Liver (tissue), 9 donors: ENCODE results near the gene NDUFAF8. TPM values are rescaled to one million over a fixed set of nuclear protein-coding genes. Genes with fewer than 3 reads are reported as not detected.

Experiments used
- DNase-seq: peaks from one replicate; pipeline ENCODE4 v3.0.0-alpha.2; 2017; ENCODE audit warnings: low spot score
- H3K27ac ChIP-seq, 2 donors: one replicate each; pipeline ENCODE4 v1.7.0; 2013; ENCODE audit warnings: inconsistent platforms in 2 of 2, low read length in 2 of 2, control low read depth in 1 of 2, low read depth in 1 of 2, mild to moderate bottlenecking in 1 of 2
- H3K27me3 ChIP-seq, 4 donors: one replicate each; pipeline versions ENCODE4 v1.6.1 to v1.7.0; 2013; ENCODE audit warnings: low read length in 3 of 4, inconsistent platforms in 1 of 4, mild to moderate bottlenecking in 1 of 4, moderate library complexity in 1 of 4; ENCODE audit not compliant: control insufficient read depth in 4 of 4, insufficient read depth in 4 of 4
- H3K36me3 ChIP-seq, 4 donors: one replicate each; pipeline versions ENCODE4 v1.6.1 to v1.7.0; 2013; ENCODE audit warnings: low read length in 3 of 4, mild to moderate bottlenecking in 3 of 4, low read depth in 1 of 4, moderate library complexity in 1 of 4; ENCODE audit not compliant: control insufficient read depth in 4 of 4, insufficient read depth in 3 of 4
- H3K4me1 ChIP-seq, 4 donors: one replicate each; pipeline versions ENCODE4 v1.6.1 to v1.7.0; 2013; ENCODE audit warnings: low read length in 3 of 4, mild to moderate bottlenecking in 3 of 4, moderate library complexity in 1 of 4; ENCODE audit not compliant: control insufficient read depth in 4 of 4, insufficient read depth in 4 of 4
- H3K4me3 ChIP-seq, 3 donors: one replicate each; pipeline versions ENCODE4 v1.6.1 to v1.7.0; 2013; ENCODE audit warnings: low read length in 3 of 3, control low read depth in 1 of 3, low read depth in 1 of 3, mild to moderate bottlenecking in 1 of 3
- H3K9ac ChIP-seq, 2 donors: one replicate each; pipeline ENCODE4 v1.7.0; 2013; ENCODE audit warnings: low read length in 2 of 2, mild to moderate bottlenecking in 2 of 2, moderate library complexity in 2 of 2, control low read depth in 1 of 2, low read depth in 1 of 2
- H3K9me3 ChIP-seq, 4 donors: one replicate each; pipeline versions ENCODE4 v1.6.1 to v1.7.0; 2013; ENCODE audit warnings: low read length in 3 of 4; ENCODE audit not compliant: control insufficient read depth in 4 of 4
- EGR1 ChIP-seq, 2 donors: IDR thresholded peaks; 2 replicates each; pipeline ENCODE4 v1.6.1; 2016 to 2018; ENCODE audit warnings: antibody characterized with exemption in 2 of 2, low read depth in 2 of 2
- GABPA ChIP-seq, 2 donors: IDR thresholded peaks in 1 of 2; conservative IDR thresholded peaks in 1 of 2; 2 replicates each; pipeline ENCODE4 v1.6.1; 2016; ENCODE audit warnings: antibody characterized with exemption in 2 of 2, mild to moderate bottlenecking in 1 of 2, moderate library complexity in 1 of 2
- JUND ChIP-seq, 2 donors: IDR thresholded peaks; 2 replicates each; pipeline ENCODE4 v1.6.1; 2016; ENCODE audit warnings: antibody characterized with exemption in 2 of 2
- MAX ChIP-seq: IDR thresholded peaks from 2 replicates; pipeline ENCODE4 v1.6.1; 2016; ENCODE audit warnings: antibody characterized with exemption
- NR2F2 ChIP-seq: IDR thresholded peaks from 2 replicates; pipeline ENCODE4 v1.6.1; 2016; ENCODE audit warnings: antibody characterized with exemption
- TAF1 ChIP-seq: conservative IDR thresholded peaks from 2 replicates; pipeline ENCODE4 v1.6.1; 2016; ENCODE audit warnings: antibody characterized with exemption, mild to moderate bottlenecking
- WGBS: extraction: QIAGEN DNeasy Blood & Tissue Kit; methylation state at CpG from one replicate; pipeline ENCODE4 v1.1.7; 2013; 5-methylcytosine and 5-hydroxymethylcytosine counted together
- polyA plus RNA-seq, 2 donors: library from polyadenylated mRNA; stranded (reverse) in 1 of 2; unstranded in 1 of 2; fragments of 200-250 nt in 1 of 2; fragments of >200 nt in 1 of 2; fragmentation: Nextera tagmentation in 1 of 2; extraction: Ambion mirVana in 1 of 2; gene quantifications; one replicate each; pipeline versions ENCODE4 v1.2.1 to v1.2.3, GENCODE V29; 2013 to 2015
- total RNA-seq, 2 donors: library from RNA; depleted of rRNA; stranded (reverse); fragments of >200 nt; gene quantifications; one replicate each; pipeline ENCODE4 v1.2.3, GENCODE V29; 2014
- TF ChIP-seq, protein P1 (sequence below): IDR thresholded peaks from 2 replicates; pipeline ENCODE4 v1.6.1; 2016; ENCODE audit warnings: antibody characterized with exemption
- donor health status: healthy.
- donor health status: healthy.
- donor health status: healthy.
- donor health status: healthy.
- donor health status: healthy.

Gene NDUFAF8
- total and polyA plus RNA-seq, 4 donors: 8.3 to 67.4 (median 15.5) TPM

GRCh38 chr17:81289627-81290026 lies 50.5 kb downstream of the NDUFAF8 start:
- Histone ChIP-seq H3K4me1 (peaks cover 2 to 38% (median 24%) of the 10 kb centered on the region in 4 donors), H3K9me3 (no peaks in the 10 kb centered on the region), H3K4me3 (no peak overlapping the region), H3K9ac (no peak overlapping the region), H3K27ac (no peak overlapping the region), H3K36me3 (peaks cover 9 to 21% (median 16%) of the 10 kb centered on the region in 4 donors), H3K27me3 (no peaks in the 10 kb centered on the region)
- DNase-seq: no peak
- WGBS: 97% methylated on average over 21 of the region's 21 CpGs
- TF ChIP-seq EGR1 (IDR thresholded peaks at IDR 0.05; ENCODE audit: low read depth in 2 of 2) (no peak), MAX (no peak), NR2F2 (no peak), JUND (IDR thresholded peaks at IDR 0.05) (no peak), TAF1 (no peak), GABPA (IDR thresholded peaks at IDR 0.05 in 1 of 2, conservative IDR thresholded peaks at IDR 0.05 in 1 of 2) (no peak)
- TF ChIP-seq, protein P1, sequence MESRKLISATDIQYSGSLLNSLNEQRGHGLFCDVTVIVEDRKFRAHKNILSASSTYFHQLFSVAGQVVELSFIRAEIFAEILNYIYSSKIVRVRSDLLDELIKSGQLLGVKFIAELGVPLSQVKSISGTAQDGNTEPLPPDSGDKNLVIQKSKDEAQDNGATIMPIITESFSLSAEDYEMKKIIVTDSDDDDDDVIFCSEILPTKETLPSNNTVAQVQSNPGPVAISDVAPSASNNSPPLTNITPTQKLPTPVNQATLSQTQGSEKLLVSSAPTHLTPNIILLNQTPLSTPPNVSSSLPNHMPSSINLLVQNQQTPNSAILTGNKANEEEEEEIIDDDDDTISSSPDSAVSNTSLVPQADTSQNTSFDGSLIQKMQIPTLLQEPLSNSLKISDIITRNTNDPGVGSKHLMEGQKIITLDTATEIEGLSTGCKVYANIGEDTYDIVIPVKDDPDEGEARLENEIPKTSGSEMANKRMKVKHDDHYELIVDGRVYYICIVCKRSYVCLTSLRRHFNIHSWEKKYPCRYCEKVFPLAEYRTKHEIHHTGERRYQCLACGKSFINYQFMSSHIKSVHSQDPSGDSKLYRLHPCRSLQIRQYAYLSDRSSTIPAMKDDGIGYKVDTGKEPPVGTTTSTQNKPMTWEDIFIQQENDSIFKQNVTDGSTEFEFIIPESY: no peak

DNA sequence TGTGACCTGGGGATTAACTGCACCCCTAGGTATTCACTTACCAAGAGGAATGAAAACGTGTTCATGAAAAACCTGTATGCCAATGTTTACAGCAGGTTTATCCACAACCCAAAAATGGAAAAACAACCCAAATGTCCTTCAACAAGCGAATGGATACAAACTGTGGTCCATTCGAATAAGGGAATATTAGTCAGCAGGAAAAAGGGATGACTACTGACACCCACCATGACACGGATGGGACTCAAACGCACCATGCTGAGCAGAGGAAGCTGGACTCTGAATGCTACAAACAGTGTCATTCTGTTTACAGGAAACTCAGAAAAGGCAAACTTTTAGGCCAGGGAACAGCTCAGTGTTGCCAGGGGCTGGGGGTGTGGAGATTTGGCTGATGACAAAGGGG lies 51.1 kb downstream of the NDUFAF8 start:
- no peak overlapping the region for H3K27ac ChIP-seq
- WGBS: 93% methylated on average over 5 of the region's 5 CpGs
- no peak overlapping the region for H3K9ac ChIP-seq
- no peak overlapping the region for H3K4me3 ChIP-seq
- DNase-seq: no peak
- peaks cover 2 to 38% (median 24%) of the 10 kb centered on the region in 4 donors for H3K4me1 ChIP-seq
- H3K27me3 ChIP-seq: no peaks in the 10 kb centered on the region
- no peaks in the 10 kb centered on the region for H3K9me3 ChIP-seq
- TF ChIP-seq, protein P1: no peak
- no peak for TF ChIP-seq GABPA (IDR thresholded peaks at IDR 0.05 in 1 of 2, conservative IDR thresholded peaks at IDR 0.05 in 1 of 2)
- H3K36me3 ChIP-seq: peaks cover 9 to 21% (median 16%) of the 10 kb centered on the region in 4 donors

Other genes starting within 250 kb of the NDUFAF8 start
- gene CHMP6, start 247.5 kb upstream of the NDUFAF8 start, total RNA-seq: 10 to 100 TPM in 1 of 2 donors, 1 to 10 TPM in 1; 9.6 to 14.5 TPM
- gene CHMP6, start 247.5 kb upstream of the NDUFAF8 start, polyA plus RNA-seq: 10 to 100 TPM; 19.0 to 24.0 TPM
- gene BAIAP2, start 204.2 kb upstream of the NDUFAF8 start, total RNA-seq: 10 to 100 TPM in 1 of 2 donors, 1 to 10 TPM in 1; 8.1 to 42.5 TPM
- 10 to 100 TPM; 47.3 to 61.3 TPM for gene BAIAP2, start 204.2 kb upstream of the NDUFAF8 start, polyA plus RNA-seq
- not detected for gene PVALEF, start 73.8 kb upstream of the NDUFAF8 start, total RNA-seq
- not detected for gene PVALEF, start 73.8 kb upstream of the NDUFAF8 start, polyA plus RNA-seq
- 1 to 10 TPM in 1 of 2 donors, under 1 TPM in 1; 0.79 to 2.3 TPM for gene AATK, start 73.1 kb upstream of the NDUFAF8 start, total RNA-seq
- gene AATK, start 73.1 kb upstream of the NDUFAF8 start, polyA plus RNA-seq: under 1 TPM; 0.24 to 0.45 TPM
- gene CEP131, start 16.4 kb upstream of the NDUFAF8 start, total RNA-seq: 1 to 10 TPM; 2.4 to 6.3 TPM
- gene CEP131, start 16.4 kb upstream of the NDUFAF8 start, polyA plus RNA-seq: 1 to 10 TPM in 1 of 2 donors, under 1 TPM in 1; 0.71 to 2.0 TPM
- 10 to 100 TPM in 1 of 2 donors, 1 to 10 TPM in 1; 10.0 to 22.9 TPM for gene TEPSIN, start 263 bp upstream of the NDUFAF8 start, total RNA-seq
- 10 to 100 TPM in 1 of 2 donors, 1 to 10 TPM in 1; 3.2 to 11.4 TPM for gene TEPSIN, start 263 bp upstream of the NDUFAF8 start, polyA plus RNA-seq
- 100 to 1,000 TPM in 1 of 2 donors, 10 to 100 TPM in 1; 34.2 to 117 TPM for gene SLC38A10, start 56.0 kb downstream of the NDUFAF8 start, total RNA-seq
- 10 to 100 TPM; 29.3 to 75.2 TPM for gene SLC38A10, start 56.0 kb downstream of the NDUFAF8 start, polyA plus RNA-seq
- 1 to 10 TPM; 3.2 to 3.9 TPM for gene BAHCC1, start 156.1 kb downstream of the NDUFAF8 start, total RNA-seq
- 1 to 10 TPM in 1 of 2 donors, under 1 TPM in 1; 0.76 to 1.9 TPM for gene BAHCC1, start 156.1 kb downstream of the NDUFAF8 start, polyA plus RNA-seq